Measurements from ENCODE around the gene LMTK2. TPM values are rescaled to one million over a fixed set of nuclear protein-coding genes. Genes with fewer than 3 reads are reported as not detected.
A peak's percentile ranks its signal among the peaks of the same experiment; 100 is the strongest.

The LMTK2 gene
- total RNA-seq, 2 experiments from 2014 or later, result 11.4 to 13.1 TPM

DNA sequence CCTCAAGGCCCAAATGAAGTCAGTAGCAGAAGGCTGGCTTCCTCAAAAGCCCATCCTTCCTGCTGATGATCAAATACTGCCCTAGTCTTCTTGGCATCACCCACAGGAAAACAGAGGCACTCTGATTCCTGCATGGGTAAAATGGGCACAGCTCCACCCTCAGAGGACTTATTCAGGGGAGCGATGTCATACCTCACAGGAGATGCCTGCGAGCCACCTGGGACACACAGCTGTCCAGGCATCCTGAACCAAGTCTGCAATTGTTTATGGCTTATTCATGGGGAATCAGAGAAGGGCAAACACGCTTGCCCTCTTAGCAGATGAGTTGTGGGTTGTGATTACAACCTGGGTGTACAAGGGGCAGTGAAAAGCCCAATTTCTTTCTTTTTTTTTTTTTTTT lies 22.0 kb upstream of the LMTK2 start:
- no peaks in the 10 kb centered on the region for H3K9me3 Mint-ChIP-seq
- H3K4me1 Mint-ChIP-seq (ENCODE audit: low read depth), result no peaks in the 10 kb centered on the region
- H3K36me3 Mint-ChIP-seq (ENCODE audit: low read depth), result no peaks in the 10 kb centered on the region
- no peak for DNase-seq
- CTCF ChIA-PET, result interaction anchor here (0.6 kb wide), 1 partner anchor 60 kb away, joined by 3 read pairs; no protein-coding TSS in a partner anchor
- no peak overlapping the region for H3K4me3 Mint-ChIP-seq
- H3K27ac Mint-ChIP-seq, result no peak overlapping the region
- H3K27me3 Mint-ChIP-seq (ENCODE audit: low read depth), result no peaks in the 10 kb centered on the region
- intact Hi-C loops (cut with micrococcal nuclease), result no loop called here

DNA sequence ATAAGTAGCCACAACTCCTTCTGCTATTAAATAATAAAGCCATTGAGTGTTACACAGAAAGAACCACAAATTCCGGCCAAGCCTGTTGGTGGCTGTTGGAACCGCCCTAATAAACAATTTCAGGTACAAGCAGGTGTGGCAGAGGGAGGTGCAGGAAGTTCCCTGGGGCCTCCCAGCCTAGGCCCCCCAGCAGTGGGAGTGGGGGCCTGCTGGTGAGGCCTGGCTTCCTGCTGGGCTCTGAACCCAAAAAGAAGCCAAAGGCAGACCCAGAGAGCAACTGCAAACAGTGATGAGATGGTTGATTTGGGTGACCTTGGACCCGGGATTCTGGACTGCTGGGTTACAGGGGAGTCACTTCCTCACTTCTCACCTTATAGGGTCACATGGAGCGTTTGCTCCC lies 21.0 kb upstream of the LMTK2 start:
- H3K27me3 Mint-ChIP-seq (ENCODE audit: low read depth), result no peaks in the 10 kb centered on the region
- CTCF ChIA-PET, result no interaction called here
- intact Hi-C loops (cut with micrococcal nuclease), result no loop called here
- H3K27ac Mint-ChIP-seq, result no peak overlapping the region
- H3K9me3 Mint-ChIP-seq, result no peaks in the 10 kb centered on the region
- no peaks in the 10 kb centered on the region for H3K4me1 Mint-ChIP-seq (ENCODE audit: low read depth)
- no peak for DNase-seq
- no peak overlapping the region for H3K4me3 Mint-ChIP-seq
- no peaks in the 10 kb centered on the region for H3K36me3 Mint-ChIP-seq (ENCODE audit: low read depth)

GRCh38 chr7:98086281-98086718 lies 20.4 kb upstream of the LMTK2 start:
- Mint-ChIP-seq H3K27ac (no peak overlapping the region), H3K36me3 (ENCODE audit: low read depth) (no peaks in the 10 kb centered on the region), H3K27me3 (ENCODE audit: low read depth) (no peaks in the 10 kb centered on the region), H3K4me3 (no peak overlapping the region), H3K4me1 (ENCODE audit: low read depth) (no peaks in the 10 kb centered on the region), H3K9me3 (no peaks in the 10 kb centered on the region)
- intact Hi-C loops (cut with micrococcal nuclease), result no loop called here
- CTCF ChIA-PET, result interaction anchor here (0.9 kb wide), 1 partner anchor 20 kb away, joined by 5 read pairs; no protein-coding TSS in a partner anchor
- DNase-seq, result no peak

- no peak overlapping the region for H3K4me3 Mint-ChIP-seq
- CTCF ChIA-PET, result interaction anchor here (0.6 to 1.0 kb wide), 3 partner anchors 18 to 67 kb away, joined by 3 to 4 read pairs (median 3); partner anchors contain the start of gene LMTK2
- H3K36me3 Mint-ChIP-seq (ENCODE audit: low read depth), result no peaks in the 10 kb centered on the region
- intact Hi-C loops (cut with micrococcal nuclease), result no loop called here
- H3K27ac Mint-ChIP-seq, result no peak overlapping the region
- no peaks in the 10 kb centered on the region for H3K4me1 Mint-ChIP-seq (ENCODE audit: low read depth)
- DNase-seq, result no peak
- H3K9me3 Mint-ChIP-seq, result no peaks in the 10 kb centered on the region
- peaks cover 2% of the 10 kb centered on the region for H3K27me3 Mint-ChIP-seq (ENCODE audit: low read depth)
Measured at GRCh38 chr7:98088109-98088508, 18.6 kb upstream of the LMTK2 start.

- CTCF ChIA-PET, result no interaction called here
- H3K4me3 Mint-ChIP-seq, result no peak overlapping the region
Measured at GRCh38 chr7:98090116-98090515, 16.5 kb upstream of the LMTK2 start.

GRCh38 chr7:98091061-98091460 lies 15.6 kb upstream of the LMTK2 start:
- CTCF ChIA-PET, result no interaction called here
- Mint-ChIP-seq H3K4me3 (no peak overlapping the region), H3K36me3 (ENCODE audit: low read depth) (no peaks in the 10 kb centered on the region), H3K27me3 (ENCODE audit: low read depth) (peaks cover 9% of the 10 kb centered on the region), H3K9me3 (peaks cover 5% of the 10 kb centered on the region), H3K4me1 (ENCODE audit: low read depth) (no peaks in the 10 kb centered on the region), H3K27ac (no peak overlapping the region)
- intact Hi-C loops (cut with micrococcal nuclease), result no loop called here
- DNase-seq, result no peak

More at GRCh38 chr7:98090116-98090515, 16.5 kb upstream of the LMTK2 start:
- H3K4me1 Mint-ChIP-seq (ENCODE audit: low read depth), result no peaks in the 10 kb centered on the region
- no peaks in the 10 kb centered on the region for H3K36me3 Mint-ChIP-seq (ENCODE audit: low read depth)
- DNase-seq, result no peak
- no peaks in the 10 kb centered on the region for H3K9me3 Mint-ChIP-seq
- H3K27me3 Mint-ChIP-seq (ENCODE audit: low read depth), result peaks cover 7% of the 10 kb centered on the region
- intact Hi-C loops (cut with micrococcal nuclease), result no loop called here
- no peak overlapping the region for H3K27ac Mint-ChIP-seq

- CTCF ChIA-PET, result no interaction called here
- no peak for DNase-seq
- Mint-ChIP-seq H3K36me3 (ENCODE audit: low read depth) (no peaks in the 10 kb centered on the region), H3K4me1 (ENCODE audit: low read depth) (no peaks in the 10 kb centered on the region), H3K9me3 (peaks cover 8% of the 10 kb centered on the region), H3K27me3 (ENCODE audit: low read depth) (peaks cover 9% of the 10 kb centered on the region), H3K4me3 (no peak overlapping the region), H3K27ac (no peak overlapping the region)
- intact Hi-C loops (cut with micrococcal nuclease), result no loop called here
Measured at GRCh38 chr7:98091523-98091922, 15.1 kb upstream of the LMTK2 start.

- intact Hi-C loops (cut with micrococcal nuclease), result no loop called here
- no peak overlapping the region for H3K27ac Mint-ChIP-seq
- no peak overlapping the region for H3K4me3 Mint-ChIP-seq
- peaks cover 6% of the 10 kb centered on the region for H3K36me3 Mint-ChIP-seq (ENCODE audit: low read depth)
- CTCF ChIA-PET, result interaction anchor here (1.2 to 1.8 kb wide), 3 partner anchors 9 to 76 kb away, joined by 4 to 5 read pairs (median 4); partner anchors contain the start of gene LMTK2
- no peaks in the 10 kb centered on the region for H3K4me1 Mint-ChIP-seq (ENCODE audit: low read depth)
- H3K9me3 Mint-ChIP-seq, result peaks cover 32% of the 10 kb centered on the region
- peaks cover 14% of the 10 kb centered on the region for H3K27me3 Mint-ChIP-seq (ENCODE audit: low read depth)
- DNase-seq, result no peak
Measured at GRCh38 chr7:98097042-98097645, 9.5 kb upstream of the LMTK2 start.

DNA sequence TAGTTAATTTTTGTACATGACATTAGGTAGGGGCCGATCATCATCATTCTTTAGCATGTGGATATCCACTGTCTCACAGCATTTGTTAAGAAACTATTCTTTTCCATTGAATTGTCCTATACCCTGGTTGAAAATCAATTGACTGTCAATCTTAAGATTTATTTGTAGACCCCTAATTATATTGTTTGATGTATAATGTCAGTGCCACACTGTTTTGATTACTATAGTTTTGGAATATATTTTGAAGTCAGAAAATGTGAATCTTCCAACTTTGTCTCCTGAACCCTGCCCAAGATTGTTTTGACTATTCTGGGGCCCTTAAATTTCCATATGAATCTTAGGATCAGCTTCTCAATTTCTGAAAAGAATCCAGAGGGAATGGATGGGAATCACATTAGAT lies 6.6 kb upstream of the LMTK2 start:
- Mint-ChIP-seq H3K4me1 (ENCODE audit: low read depth) (no peaks in the 10 kb centered on the region), H3K27ac (no peak overlapping the region), H3K36me3 (ENCODE audit: low read depth) (peaks cover 7% of the 10 kb centered on the region), H3K9me3 (peaks cover 32% of the 10 kb centered on the region), H3K4me3 (no peak overlapping the region), H3K27me3 (ENCODE audit: low read depth) (peaks cover 18% of the 10 kb centered on the region)
- no peak for DNase-seq
- CTCF ChIA-PET, result no interaction called here
- intact Hi-C loops (cut with micrococcal nuclease), result no loop called here

GRCh38 chr7:98102170-98102569 lies 4.5 kb upstream of the LMTK2 start:
- H3K36me3 Mint-ChIP-seq (ENCODE audit: low read depth), result peaks cover 9% of the 10 kb centered on the region
- H3K27me3 Mint-ChIP-seq (ENCODE audit: low read depth), result peaks cover 16% of the 10 kb centered on the region
- no peak overlapping the region for H3K4me3 Mint-ChIP-seq
- H3K4me1 Mint-ChIP-seq (ENCODE audit: low read depth), result peaks cover 6% of the 10 kb centered on the region
- intact Hi-C loops (cut with micrococcal nuclease), result no loop called here
- H3K27ac Mint-ChIP-seq, result no peak overlapping the region
- no peak for DNase-seq
- CTCF ChIA-PET, result interaction anchor here (1.1 to 1.6 kb wide), 2 partner anchors 64 to 66 kb away, joined by 4 to 6 read pairs; no protein-coding TSS in a partner anchor
- H3K9me3 Mint-ChIP-seq, result peaks cover 21% of the 10 kb centered on the region

- H3K4me3 Mint-ChIP-seq, result peak overlapping the region; percentile 94
- intact Hi-C loops (cut with micrococcal nuclease), result loop anchor here (1.0 to 5.0 kb wide), 10 partner anchors 26 to 989 kb away; partner anchors contain the start of genes ASNS, BAIAP2L1, BRI3 and SDHAF3
- no peak overlapping the region for H3K27ac Mint-ChIP-seq
- peaks cover 2% of the 10 kb centered on the region for H3K9me3 Mint-ChIP-seq
- CTCF ChIA-PET, result interaction anchor here (0.6 to 2.5 kb wide), 22 partner anchors 10 to 145 kb away, joined by 3 to 63 read pairs (median 4); no protein-coding TSS in a partner anchor
- peaks cover 6% of the 10 kb centered on the region for H3K36me3 Mint-ChIP-seq (ENCODE audit: low read depth)
- H3K27me3 Mint-ChIP-seq (ENCODE audit: low read depth), result peaks cover 10% of the 10 kb centered on the region
- H3K4me1 Mint-ChIP-seq (ENCODE audit: low read depth), result peaks cover 33% of the 10 kb centered on the region
- DNase-seq, result peak; percentile 27
Measured at GRCh38 chr7:98105942-98106544, 619 bp upstream of the LMTK2 start.

DNA sequence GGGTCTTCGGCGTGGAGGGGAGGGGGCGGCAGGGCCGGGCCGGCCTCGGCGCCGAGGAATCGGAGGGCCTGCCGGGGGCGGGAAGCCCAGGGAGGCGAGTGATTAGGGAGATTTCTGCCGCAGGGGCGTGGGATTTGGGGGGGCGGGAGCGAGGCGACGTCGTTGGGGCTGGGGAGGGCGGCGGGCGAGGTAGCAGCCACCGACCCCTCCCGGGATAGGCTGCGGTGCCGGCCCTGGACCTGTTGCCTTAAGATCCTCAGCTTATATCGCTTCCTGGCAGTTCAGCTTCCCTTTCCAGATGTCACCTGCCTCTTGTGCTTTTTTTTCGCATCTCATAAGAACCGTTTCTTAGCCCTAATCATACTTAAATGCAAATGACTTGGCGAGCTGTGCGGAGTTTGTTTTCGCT lies 655 bp downstream of the LMTK2 start:
- intact Hi-C loops (cut with micrococcal nuclease), result loop anchor here (5.0 kb wide), 1 partner anchor 55 kb away; no protein-coding TSS in a partner anchor
- CTCF ChIA-PET, result interaction anchor here (0.7 to 5.7 kb wide), 4 partner anchors 23 to 83 kb away, joined by 3 to 69 read pairs (median 3); no protein-coding TSS in a partner anchor
- Mint-ChIP-seq H3K36me3 (ENCODE audit: low read depth) (peaks cover 6% of the 10 kb centered on the region), H3K9me3 (no peaks in the 10 kb centered on the region), H3K27ac (no peak overlapping the region), H3K4me3 (peak overlapping the region; percentile 94), H3K4me1 (ENCODE audit: low read depth) (peaks cover 42% of the 10 kb centered on the region), H3K27me3 (ENCODE audit: low read depth) (peaks cover 8% of the 10 kb centered on the region)
- no peak for DNase-seq
